GM12864 (cell line): Measurements from ENCODE around the gene CLCF1.
A peak's percentile ranks its signal among the peaks of the same experiment; 100 is the strongest.

Experiments used
- DNase-seq: peaks from one replicate; pipeline ENCODE4 v3.0.0-alpha.2; 2011; ENCODE audit warnings: low read depth
- H3K4me3 ChIP-seq: 2 replicates; pipeline ENCODE4 v1.5.1; 2011; ENCODE audit warnings: mild to moderate bottlenecking, low read depth, low read length, control low read depth
- CTCF ChIP-seq: IDR thresholded peaks from 2 replicates; pipeline ENCODE4 v1.5.1; 2011; ENCODE audit warnings: low read depth, mild to moderate bottlenecking, moderate library complexity, low read length, control low read depth, inconsistent platforms; ENCODE audit errors: missing control alignments

Gene CLCF1

DNA sequence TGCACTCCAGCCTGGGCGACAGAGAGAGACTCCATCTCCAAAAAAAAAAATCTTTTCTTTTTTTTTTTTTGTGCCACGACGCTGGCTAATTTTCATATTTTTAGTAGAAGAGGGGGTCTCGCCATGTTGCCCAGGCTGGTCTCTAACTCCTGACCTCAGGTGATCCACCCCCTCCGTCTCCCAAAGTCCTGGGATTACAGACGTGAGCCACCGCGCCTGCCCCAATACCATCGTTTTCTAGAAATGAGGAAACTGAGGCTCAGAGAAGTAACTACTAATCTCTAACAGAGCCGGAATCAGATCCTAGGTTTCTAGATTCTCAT, 56.6 kb downstream of the CLCF1 start:
- DNase-seq = no peak
- H3K4me3 ChIP-seq = peak overlapping the region; percentile 84
- TF ChIP-seq CTCF = no peak

DNA sequence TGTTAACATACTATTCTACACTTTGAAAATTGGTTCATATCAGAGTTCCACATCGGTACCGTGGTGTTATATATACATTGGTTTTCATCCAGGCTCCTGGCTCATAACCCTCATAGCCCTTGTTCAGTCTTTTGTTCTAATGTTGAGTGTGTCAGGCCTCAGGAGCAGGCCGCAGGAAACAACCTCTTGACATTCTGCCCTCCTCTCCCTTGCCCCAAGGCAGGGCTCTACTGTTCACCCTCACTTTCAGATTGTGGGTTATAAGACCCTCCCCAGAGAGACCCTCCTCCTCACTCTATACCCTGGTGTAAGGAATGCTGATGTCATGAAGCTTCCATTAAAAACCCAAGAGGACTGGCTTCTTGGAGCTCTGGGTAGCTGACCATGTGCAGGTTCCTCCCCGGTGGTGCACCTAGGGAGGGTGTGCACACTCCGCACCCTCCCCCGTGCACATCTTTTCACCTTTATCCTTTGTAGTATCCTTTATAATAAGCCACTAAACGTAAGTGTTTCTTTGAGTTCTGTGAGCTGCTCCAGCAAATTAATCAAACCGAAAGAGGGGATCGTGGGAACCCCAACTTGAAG, 58.0 kb downstream of the CLCF1 start:
- no peak for TF ChIP-seq CTCF
- DNase-seq = no peak
- no peak overlapping the region for H3K4me3 ChIP-seq

DNA sequence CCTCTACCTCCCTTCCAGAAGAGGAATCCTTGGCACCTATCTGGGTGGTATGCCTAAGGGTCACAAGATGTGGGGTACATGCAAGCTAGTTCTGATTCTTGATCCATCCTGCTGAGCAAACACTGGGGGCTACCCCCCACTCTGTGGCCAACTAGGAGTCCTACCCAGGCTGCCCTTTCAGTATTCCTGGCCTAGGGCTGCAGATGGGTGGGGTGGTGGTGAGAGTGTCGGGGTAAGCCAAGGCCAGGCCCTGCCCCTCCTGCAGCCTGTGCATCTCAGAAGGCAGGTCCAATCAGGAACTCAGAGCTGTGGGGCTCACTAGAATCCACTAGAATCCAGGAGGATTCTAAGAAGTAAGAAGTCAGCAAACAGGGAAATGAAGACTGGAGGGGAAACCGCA, 59.2 kb downstream of the CLCF1 start:
- no peak overlapping the region for H3K4me3 ChIP-seq
- TF ChIP-seq CTCF = no peak
- no peak for DNase-seq
